GM23248 (cell line): ENCODE results near the gene LRRC74A.

Source experiments
- EZH2 ChIP-seq: fragments of 200-600 bp; sonication (generic); IDR thresholded peaks from 2 replicates; pipeline ENCODE4 v1.6.1; 2018; ENCODE audit warnings: antibody characterized with exemption, mild to moderate bottlenecking; ENCODE audit not compliant: insufficient read depth, poor library complexity, severe bottlenecking
- EZH2phosphoT487 ChIP-seq: fragments of 200-600 bp; sonication (generic); IDR thresholded peaks from 2 replicates; pipeline ENCODE4 v1.6.1; 2018; ENCODE audit warnings: antibody characterized with exemption, moderate library complexity, mild to moderate bottlenecking, low read depth; ENCODE audit not compliant: insufficient read depth

- no peak for TF ChIP-seq EZH2
- no peak for TF ChIP-seq EZH2phosphoT487
These were observed 84.2 kb downstream of the LRRC74A start for GRCh38 chr14:76910371-76910890.
